DOHH2 (cell line): ENCODE results near the gene ZNF76.

Experiments
- H3F3A ChIP-seq: fragments of 200-600 bp; sonication (generic), shearing (Covaris generic); 2 replicates; pipeline ENCODE4 v1.6.0; 2016; ENCODE audit warnings: antibody characterized with exemption, mild to moderate bottlenecking; ENCODE audit not compliant: control insufficient read depth, insufficient read depth
- H3K27ac ChIP-seq: fragments of 200-600 bp; sonication (generic); 2 replicates; pipeline ENCODE4 v1.5.1; 2014; ENCODE audit warnings: low read depth, mild to moderate bottlenecking, low read length, moderate library complexity
- H3K27me3 ChIP-seq: fragments of 200-600 bp; sonication (generic); 2 replicates; pipeline ENCODE4 v1.6.1; 2014; ENCODE audit warnings: mild to moderate bottlenecking, low read length, mixed read lengths; ENCODE audit not compliant: control insufficient read depth
- H3K36me3 ChIP-seq: fragments of 200-600 bp; sonication (generic); 2 replicates; pipeline ENCODE4 v1.6.1; 2014; ENCODE audit warnings: mild to moderate bottlenecking, low read length, moderate library complexity, mixed read lengths; ENCODE audit not compliant: control insufficient read depth
- H3K4me1 ChIP-seq: fragments of 200-600 bp; sonication (generic); 2 replicates; pipeline ENCODE4 v1.6.1; 2014; ENCODE audit warnings: mild to moderate bottlenecking, low read length, mixed read lengths; ENCODE audit not compliant: control insufficient read depth
- H3K4me2 ChIP-seq: fragments of 200-600 bp; sonication (generic); 2 replicates; pipeline ENCODE4 v1.6.0; 2014; ENCODE audit warnings: mild to moderate bottlenecking, low read length, moderate library complexity
- H3K4me3 ChIP-seq: fragments of 200-600 bp; sonication (generic); 2 replicates; pipeline ENCODE4 v1.5.1; 2014; ENCODE audit warnings: mild to moderate bottlenecking, low read length, mixed read lengths
- H3K79me2 ChIP-seq: fragments of 200-600 bp; sonication (generic); 2 replicates; pipeline ENCODE4 v1.6.1; 2014; ENCODE audit warnings: mild to moderate bottlenecking, low read length, mixed read lengths; ENCODE audit not compliant: control insufficient read depth
- H3K9me2 ChIP-seq: fragments of 200-600 bp; sonication (generic); replicated peaks from 2 replicates; pipeline ENCODE4 v1.6.1; 2014; ENCODE audit warnings: mild to moderate bottlenecking, low read length, mixed read lengths; ENCODE audit not compliant: control insufficient read depth
- H3K9me3 ChIP-seq: fragments of 200-600 bp; sonication (generic); 2 replicates; pipeline ENCODE4 v1.6.1; 2014; ENCODE audit warnings: antibody characterized with exemption, low read length, mixed read lengths; ENCODE audit not compliant: control insufficient read depth, insufficient read depth
- H4K20me1 ChIP-seq: fragments of 200-600 bp; sonication (generic); 2 replicates; pipeline ENCODE4 v1.6.0; 2014; ENCODE audit warnings: low read depth, mild to moderate bottlenecking, antibody characterized with exemption, low read length, moderate library complexity; ENCODE audit not compliant: control insufficient read depth, insufficient read depth
- CTCF ChIP-seq: fragments of 200-600 bp; sonication (generic); IDR thresholded peaks from one replicate; pipeline ENCODE4 v1.5.1; 2014; ENCODE audit warnings: antibody characterized with exemption, mild to moderate bottlenecking, low read depth, low read length; ENCODE audit not compliant: poor library complexity, severe bottlenecking
- EZH2phosphoT487 ChIP-seq: fragments of 200-600 bp; sonication (generic); IDR thresholded peaks from 2 replicates; pipeline ENCODE4 v1.6.1; 2017; ENCODE audit warnings: borderline replicate concordance, mild to moderate bottlenecking, antibody characterized with exemption, low read length, moderate library complexity, mixed read lengths

ZNF76 gene

GRCh38 chr6:35310265-35310831 is 50.8 kb downstream of the ZNF76 start:
- Histone ChIP-seq H3K4me3 (no peak overlapping the region), H3K36me3 (peaks cover 29% of the 10 kb centered on the region), H3K27ac (peak overlapping the region; percentile 71), H4K20me1 (no peaks in the 10 kb centered on the region), H3K9me2 (no peaks in the 10 kb centered on the region), H3K9me3 (no peaks in the 10 kb centered on the region), H3K4me2 (peak overlapping the region; percentile 77), H3K4me1 (peaks cover 47% of the 10 kb centered on the region), H3K79me2 (0 out of 2 replicates have a peak, but pooled peaks cover 3% of the 10 kb centered on the region), H3K27me3 (no peaks in the 10 kb centered on the region), H3F3A (peaks cover 13% of the 10 kb centered on the region)
- TF ChIP-seq CTCF (no peak), EZH2phosphoT487 (no peak)

GRCh38 chr6:35311390-35312075 is 52.0 kb downstream of the ZNF76 start:
- Histone ChIP-seq H3K4me2 (peak overlapping the region; percentile 77), H3K79me2 (0 out of 2 replicates have a peak, but pooled peaks cover 3% of the 10 kb centered on the region), H3K27ac (peak overlapping the region; percentile 71), H3K4me1 (peaks cover 47% of the 10 kb centered on the region), H3K36me3 (peaks cover 28% of the 10 kb centered on the region), H3K9me3 (no peaks in the 10 kb centered on the region), H3F3A (peaks cover 13% of the 10 kb centered on the region), H3K27me3 (no peaks in the 10 kb centered on the region), H4K20me1 (no peaks in the 10 kb centered on the region), H3K9me2 (no peaks in the 10 kb centered on the region), H3K4me3 (peak overlapping the region; percentile 62)
- TF ChIP-seq EZH2phosphoT487, result no peak
- no peak for TF ChIP-seq CTCF

- Histone ChIP-seq H3K27ac (peak overlapping the region; percentile 71), H3K4me3 (peak overlapping the region; percentile 62), H3K4me1 (peaks cover 47% of the 10 kb centered on the region), H3K36me3 (peaks cover 26% of the 10 kb centered on the region), H3K27me3 (no peaks in the 10 kb centered on the region), H3K79me2 (0 out of 2 replicates have a peak, but pooled peaks cover 3% of the 10 kb centered on the region), H3K9me2 (no peaks in the 10 kb centered on the region), H4K20me1 (no peaks in the 10 kb centered on the region), H3K4me2 (peak overlapping the region; percentile 77), H3K9me3 (no peaks in the 10 kb centered on the region), H3F3A (peaks cover 13% of the 10 kb centered on the region)
- TF ChIP-seq CTCF, result no peak
- TF ChIP-seq EZH2phosphoT487, result no peak
These were observed 52.7 kb downstream of the ZNF76 start for GRCh38 chr6:35312076-35312800.
